ENCODE measurements around the gene ERC2.

Gene ERC2

GRCh38 chr3:55524565-55525244 lies 943.6 kb downstream of the ERC2 start:
- Histone ChIP-seq H2BK120ac (ENCODE audit: insufficient read depth, low read length, poor library complexity) (no peak overlapping the region), H3K27me3 (ENCODE audit: insufficient read depth, low read length) (no peaks in the 10 kb centered on the region), H3K27ac (ENCODE audit: low read depth, low read length) (no peak overlapping the region), H3K18ac (ENCODE audit: low read length) (no peak overlapping the region), H3K79me1 (ENCODE audit: low read length) (peaks cover 3% of the 10 kb centered on the region), H2BK12ac (ENCODE audit: low read length) (no peak overlapping the region), H3K4me2 (ENCODE audit: low read length) (no peak overlapping the region), H3K4ac (ENCODE audit: low read depth, low read length) (no peak overlapping the region), H2BK5ac (ENCODE audit: low read depth, low read length, poor library complexity) (no peak overlapping the region), H3K36me3 (ENCODE audit: control insufficient read depth in 1 of 2, insufficient read depth in 2 of 2, low read length in 2 of 2) (no peaks in the 10 kb centered on the region), H2AK5ac (ENCODE audit: low read length) (no peak overlapping the region), H3K79me2 (ENCODE audit: control insufficient read depth, insufficient read depth, low read length, poor library complexity) (no peaks in the 10 kb centered on the region), H3K14ac (ENCODE audit: low read length) (no peak overlapping the region), H3K4me3 (ENCODE audit: low read depth, low read length) (no peak overlapping the region), H3K9me3 (ENCODE audit: insufficient read depth, low read depth, low read length) (no peaks in the 10 kb centered on the region), H4K12ac (ENCODE audit: low read depth, low read length) (no peak overlapping the region), H3K4me1 (ENCODE audit: control insufficient read depth in 1 of 2, insufficient read depth in 2 of 2, low read length in 2 of 2) (peaks cover 13 to 14% of the 10 kb centered on the region in 2 experiments), H2AFZ (ENCODE audit: insufficient read depth, low read length, poor library complexity) (no peak overlapping the region), H3K9ac (ENCODE audit: low read length) (no peak overlapping the region), H3K23ac (ENCODE audit: low read length) (no peak overlapping the region), H4K91ac (ENCODE audit: low read depth, low read length) (no peak overlapping the region), H4K8ac (ENCODE audit: low read depth, low read length) (no peak overlapping the region)
- DNase-seq = peak; percentile 47 to 73
- no CpG with 5 or more reads among the region's 4 CpGs for WGBS (ENCODE audit: extremely low coverage, insufficient coverage, insufficient read length)

GRCh38 chr3:55523471-55523870 lies 944.8 kb downstream of the ERC2 start:
- Histone ChIP-seq H3K36me3 (ENCODE audit: control insufficient read depth in 1 of 2, insufficient read depth in 2 of 2, low read length in 2 of 2) (no peaks in the 10 kb centered on the region), H2BK120ac (ENCODE audit: insufficient read depth, low read length, poor library complexity) (no peak overlapping the region), H3K79me2 (ENCODE audit: control insufficient read depth, insufficient read depth, low read length, poor library complexity) (no peaks in the 10 kb centered on the region), H3K4me2 (ENCODE audit: low read length) (no peak overlapping the region), H3K27me3 (ENCODE audit: insufficient read depth, low read length) (no peaks in the 10 kb centered on the region), H3K79me1 (ENCODE audit: low read length) (peaks cover 3% of the 10 kb centered on the region), H2BK12ac (ENCODE audit: low read length) (no peak overlapping the region), H4K91ac (ENCODE audit: low read depth, low read length) (no peak overlapping the region), H3K9me3 (ENCODE audit: insufficient read depth, low read depth, low read length) (no peaks in the 10 kb centered on the region), H2BK5ac (ENCODE audit: low read depth, low read length, poor library complexity) (no peak overlapping the region), H3K4ac (ENCODE audit: low read depth, low read length) (no peak overlapping the region), H3K4me3 (ENCODE audit: low read depth, low read length) (no peak overlapping the region), H4K12ac (ENCODE audit: low read depth, low read length) (no peak overlapping the region), H3K14ac (ENCODE audit: low read length) (no peak overlapping the region), H4K8ac (ENCODE audit: low read depth, low read length) (no peak overlapping the region), H3K23ac (ENCODE audit: low read length) (no peak overlapping the region), H3K18ac (ENCODE audit: low read length) (no peak overlapping the region), H3K9ac (ENCODE audit: low read length) (no peak overlapping the region), H3K27ac (ENCODE audit: low read depth, low read length) (no peak overlapping the region), H2AFZ (ENCODE audit: insufficient read depth, low read length, poor library complexity) (no peak overlapping the region), H2AK5ac (ENCODE audit: low read length) (no peak overlapping the region), H3K4me1 (ENCODE audit: control insufficient read depth in 1 of 2, insufficient read depth in 2 of 2, low read length in 2 of 2) (peaks cover 15 to 18% of the 10 kb centered on the region in 2 experiments)
- WGBS (ENCODE audit: extremely low coverage, insufficient coverage, insufficient read length) = no CpG with 5 or more reads among the region's 2 CpGs
- no peak for DNase-seq

GRCh38 chr3:55521738-55522421 lies 946.4 kb downstream of the ERC2 start:
- no peaks in the 10 kb centered on the region for H3K27me3 ChIP-seq (ENCODE audit: insufficient read depth, low read length)
- WGBS (ENCODE audit: extremely low coverage, insufficient coverage, insufficient read length) = no CpG with 5 or more reads among the region's 6 CpGs
- no peaks in the 10 kb centered on the region for H3K9me3 ChIP-seq (ENCODE audit: insufficient read depth, low read depth, low read length)
- H3K79me2 ChIP-seq (ENCODE audit: control insufficient read depth, insufficient read depth, low read length, poor library complexity) = no peaks in the 10 kb centered on the region
- peak overlapping the region; percentile 50 for H4K8ac ChIP-seq (ENCODE audit: low read depth, low read length)
- H3K9ac ChIP-seq (ENCODE audit: low read length) = no peak overlapping the region
- no peak for DNase-seq
- no peak overlapping the region for H2BK120ac ChIP-seq (ENCODE audit: insufficient read depth, low read length, poor library complexity)
- H3K4me2 ChIP-seq (ENCODE audit: low read length) = no peak overlapping the region
- no peak overlapping the region for H3K14ac ChIP-seq (ENCODE audit: low read length)
- peaks cover 3% of the 10 kb centered on the region for H3K79me1 ChIP-seq (ENCODE audit: low read length)
- H2BK5ac ChIP-seq (ENCODE audit: low read depth, low read length, poor library complexity) = no peak overlapping the region
- no peak overlapping the region for H3K18ac ChIP-seq (ENCODE audit: low read length)
- H2AFZ ChIP-seq (ENCODE audit: insufficient read depth, low read length, poor library complexity) = no peak overlapping the region
- no peak overlapping the region for H4K91ac ChIP-seq (ENCODE audit: low read depth, low read length)
- H3K4me3 ChIP-seq (ENCODE audit: low read depth, low read length) = no peak overlapping the region
- H3K4ac ChIP-seq (ENCODE audit: low read depth, low read length) = no peak overlapping the region
- H3K36me3 ChIP-seq (ENCODE audit: control insufficient read depth in 1 of 2, insufficient read depth in 2 of 2, low read length in 2 of 2) = no peaks in the 10 kb centered on the region
- H3K27ac ChIP-seq (ENCODE audit: low read depth, low read length) = no peak overlapping the region
- no peak overlapping the region for H2AK5ac ChIP-seq (ENCODE audit: low read length)
- peaks cover 15 to 18% of the 10 kb centered on the region in 2 experiments for H3K4me1 ChIP-seq (ENCODE audit: control insufficient read depth in 1 of 2, insufficient read depth in 2 of 2, low read length in 2 of 2)
- no peak overlapping the region for H3K23ac ChIP-seq (ENCODE audit: low read length)
- H2BK12ac ChIP-seq (ENCODE audit: low read length) = peak overlapping the region; percentile 5
- H4K12ac ChIP-seq (ENCODE audit: low read depth, low read length) = no peak overlapping the region

GRCh38 chr3:55521064-55521737 lies 947.1 kb downstream of the ERC2 start:
- H4K8ac ChIP-seq (ENCODE audit: low read depth, low read length) = no peak overlapping the region
- H3K36me3 ChIP-seq (ENCODE audit: control insufficient read depth in 1 of 2, insufficient read depth in 2 of 2, low read length in 2 of 2) = no peaks in the 10 kb centered on the region
- no peak overlapping the region for H3K4me3 ChIP-seq (ENCODE audit: low read depth, low read length)
- H3K14ac ChIP-seq (ENCODE audit: low read length) = no peak overlapping the region
- no peaks in the 10 kb centered on the region for H3K79me2 ChIP-seq (ENCODE audit: control insufficient read depth, insufficient read depth, low read length, poor library complexity)
- H3K27me3 ChIP-seq (ENCODE audit: insufficient read depth, low read length) = no peaks in the 10 kb centered on the region
- H2AK5ac ChIP-seq (ENCODE audit: low read length) = no peak overlapping the region
- DNase-seq = no peak
- H4K12ac ChIP-seq (ENCODE audit: low read depth, low read length) = no peak overlapping the region
- H3K79me1 ChIP-seq (ENCODE audit: low read length) = peaks cover 3% of the 10 kb centered on the region
- no CpG with 5 or more reads among the region's 9 CpGs for WGBS (ENCODE audit: extremely low coverage, insufficient coverage, insufficient read length)
- H2BK5ac ChIP-seq (ENCODE audit: low read depth, low read length, poor library complexity) = no peak overlapping the region
- no peak overlapping the region for H2BK12ac ChIP-seq (ENCODE audit: low read length)
- H3K9me3 ChIP-seq (ENCODE audit: insufficient read depth, low read depth, low read length) = no peaks in the 10 kb centered on the region
- H2AFZ ChIP-seq (ENCODE audit: insufficient read depth, low read length, poor library complexity) = no peak overlapping the region
- H3K27ac ChIP-seq (ENCODE audit: low read depth, low read length) = no peak overlapping the region
- no peak overlapping the region for H4K91ac ChIP-seq (ENCODE audit: low read depth, low read length)
- no peak overlapping the region for H2BK120ac ChIP-seq (ENCODE audit: insufficient read depth, low read length, poor library complexity)
- peaks cover 15 to 18% of the 10 kb centered on the region in 2 experiments for H3K4me1 ChIP-seq (ENCODE audit: control insufficient read depth in 1 of 2, insufficient read depth in 2 of 2, low read length in 2 of 2)
- no peak overlapping the region for H3K18ac ChIP-seq (ENCODE audit: low read length)
- H3K23ac ChIP-seq (ENCODE audit: low read length) = no peak overlapping the region
- H3K4me2 ChIP-seq (ENCODE audit: low read length) = no peak overlapping the region
- no peak overlapping the region for H3K9ac ChIP-seq (ENCODE audit: low read length)
- H3K4ac ChIP-seq (ENCODE audit: low read depth, low read length) = no peak overlapping the region
